HepG2 (cell line): ENCODE measurements around the gene ACP5. TPM values are rescaled to one million over a fixed set of nuclear protein-coding genes. Genes with fewer than 3 reads are reported as not detected.

ENCODE experiments used
- ATAC-seq: fragments of 200-7000 bp; cut with Tn5 transposase; 3 replicates; pipeline ENCODE4 v1.9.1; 2020; ENCODE audit warnings: mild to moderate bottlenecking, moderate library complexity
- BruUV-seq: library from RNA; stranded (reverse); fragments of 400-500 nt; replicated peaks from 2 replicates; lab custom pipeline; 2021; lab: Mats Ljungman, UMichigan
- CTCF ChIA-PET: fragments of 300-600 bp; formaldehyde crosslinking; extraction: SDS; loops from one replicate; lab custom pipeline; 2021; ENCODE audit warnings: low total read pairs, inconsistent platforms, low intra/inter-chr PET ratio; lab: Yijun Ruan, JAX
- POLR2A ChIA-PET: fragments of 350-600 bp; sonication (Branson Sonifier 250); formaldehyde crosslinking; loops from one replicate; lab custom pipeline; 2020; ENCODE audit warnings: antibody characterized with exemption, inconsistent platforms; lab: Yijun Ruan, JAX
- DNase-seq: peaks from one replicate; pipeline ENCODE4 v3.0.0-alpha.2; 2015; ENCODE audit warnings: low spot score
- FAIRE-seq: peaks from 3 replicates; lab custom pipeline; 2011; peaks lifted over from hg19 to GRCh38; lab: Jason Lieb, UNC
- H2AFZ ChIP-seq: one replicate; pipeline ENCODE4 v1.6.1; 2011; ENCODE audit warnings: low read length, inconsistent platforms
- H3K27ac ChIP-seq: fragments of 300-600 bp; 3 replicates; pipeline ENCODE4 v1.8.0; 2011; ENCODE audit warnings: mixed run types, mild to moderate bottlenecking, mixed read lengths, low read length, inconsistent platforms; ENCODE audit not compliant: insufficient read depth; ENCODE audit errors: extremely low read length
- H3K27me3 ChIP-seq, 2 experiments: fragments of 200-600 bp in 1 of 2; 2 replicates in 1 of 2; 3 replicates in 1 of 2; pipeline versions ENCODE4 v1.6.0 to v1.8.0; 2011; ENCODE audit warnings: low read length in 2 of 2, mild to moderate bottlenecking in 2 of 2, moderate library complexity in 2 of 2, inconsistent platforms in 1 of 2; ENCODE audit not compliant: insufficient read depth in 2 of 2, control insufficient read depth in 1 of 2
- H3K36me3 ChIP-seq, 2 experiments: fragments of 200-600 bp in 1 of 2; replicated peaks in 1 of 2; 2 replicates in 1 of 2; 3 replicates in 1 of 2; pipeline versions ENCODE4 v1.5.1 to v1.8.0; 2011; ENCODE audit warnings: low read length in 2 of 2, inconsistent platforms in 1 of 2; ENCODE audit not compliant: insufficient read depth in 2 of 2, control insufficient read depth in 1 of 2
- H3K4me1 ChIP-seq: 2 replicates; pipeline ENCODE4 v1.5.1; 2012; ENCODE audit warnings: low read length, inconsistent platforms; ENCODE audit not compliant: insufficient read depth
- H3K4me2 ChIP-seq: 2 replicates; pipeline ENCODE4 v1.6.0; 2011; ENCODE audit warnings: low read depth, low read length, inconsistent platforms
- H3K4me3 ChIP-seq, 3 experiments: fragments of 200-600 bp in 1 of 3; sonication (generic), shearing (Covaris generic) in 1 of 3; replicated peaks in 1 of 3; 2 replicates each; pipeline ENCODE4 v1.5.1; 2011 to 2016; ENCODE audit warnings: low read length in 3 of 3, inconsistent platforms in 2 of 3, low read depth in 2 of 3, mild to moderate bottlenecking in 2 of 3, control low read depth in 1 of 3, mixed read lengths in 1 of 3; ENCODE audit not compliant: insufficient read depth in 1 of 3
- H3K79me2 ChIP-seq: one replicate; pipeline ENCODE4 v1.6.1; 2011; ENCODE audit warnings: low read length, inconsistent platforms; ENCODE audit not compliant: insufficient read depth
- H3K9ac ChIP-seq: 2 replicates; pipeline ENCODE4 v1.6.0; 2011; ENCODE audit warnings: mild to moderate bottlenecking, low read depth, low read length, inconsistent platforms; ENCODE audit not compliant: insufficient read depth
- H3K9me3 ChIP-seq: 2 replicates; pipeline ENCODE4 v1.5.1; 2012; ENCODE audit warnings: mild to moderate bottlenecking, low read length
- H4K20me1 ChIP-seq: 2 replicates; pipeline ENCODE4 v1.6.0; 2011; ENCODE audit warnings: inconsistent platforms, mild to moderate bottlenecking, low read length, moderate library complexity; ENCODE audit not compliant: insufficient read depth
- HNRNPK ChIP-seq: fragments of 200-400 bp; formaldehyde crosslinking; IDR thresholded peaks from 2 replicates; pipeline ENCODE4 v1.6.1; 2018; ENCODE audit warnings: low read length, low read depth, moderate library complexity, mild to moderate bottlenecking; ENCODE audit not compliant: poor library complexity, severe bottlenecking
- KMT2B ChIP-seq: IDR thresholded peaks from 2 replicates; pipeline ENCODE4 v1.6.1; 2016; ENCODE audit warnings: missing genetic modification reagents, missing compliant biosample characterization
- NONO ChIP-seq, 2 experiments: fragments of 450-650 bp in 1 of 2; sonication (generic) in 1 of 2; formaldehyde crosslinking in 1 of 2; IDR thresholded peaks in 1 of 2; conservative IDR thresholded peaks in 1 of 2; 2 replicates each; pipeline versions ENCODE4 v1.6.1 to v1.8.0; 2017 to 2022; ENCODE audit warnings: mild to moderate bottlenecking in 1 of 2, missing genetic modification reagents in 1 of 2, moderate library complexity in 1 of 2
- PTBP1 ChIP-seq: fragments of 200-400 bp; formaldehyde crosslinking; IDR thresholded peaks from 2 replicates; pipeline ENCODE4 v1.6.1; 2018; ENCODE audit warnings: low read length, low read depth; ENCODE audit not compliant: poor library complexity, severe bottlenecking
- RARG ChIP-seq: sonication (generic); formaldehyde crosslinking; IDR thresholded peaks from 2 replicates; pipeline ENCODE4 v1.4.0; 2020; ENCODE audit warnings: low read depth, mild to moderate bottlenecking, missing genetic modification reagents
- TP53 ChIP-seq: sonication (generic); formaldehyde crosslinking; conservative IDR thresholded peaks from 2 replicates; pipeline ENCODE4 v1.4.0; 2020; ENCODE audit warnings: missing genetic modification reagents
- ZBTB7B ChIP-seq: sonication (generic); formaldehyde crosslinking; IDR thresholded peaks from 2 replicates; pipeline ENCODE4 v1.4.0; 2020; ENCODE audit warnings: missing genetic modification reagents
- ZNF34 ChIP-seq: sonication (generic); formaldehyde crosslinking; IDR thresholded peaks from 2 replicates; pipeline ENCODE4 v1.4.0; 2020; ENCODE audit warnings: mild to moderate bottlenecking, missing genetic modification reagents, borderline replicate concordance
- ZNF441 ChIP-seq: sonication (generic); formaldehyde crosslinking; IDR thresholded peaks from 2 replicates; pipeline ENCODE4 v1.7.0; 2021; ENCODE audit warnings: missing genetic modification reagents, borderline replicate concordance
- ZNF639 ChIP-seq: conservative IDR thresholded peaks from 2 replicates; pipeline ENCODE4 v1.6.1; 2018; ENCODE audit warnings: missing genetic modification reagents
- ZNF644 ChIP-seq: IDR thresholded peaks from 2 replicates; pipeline ENCODE4 v1.6.1; 2016; ENCODE audit warnings: low read depth
- WGBS: methylation state at CpG from one replicate; pipeline ENCODE4 v1.1.6; 2017; ENCODE audit warnings: low lambda C conversion rate; 5-methylcytosine and 5-hydroxymethylcytosine counted together
- in situ Hi-C: cut with HindIII; loops from 2 replicates; pipeline ENCODE4 v1.10.0; 2017; ENCODE audit warnings: low pct_unique_long_range_greater_than_20kb; ENCODE audit not compliant: extremely low pct_ligation_motif_present
- intact Hi-C: fragments of 100-400 bp; cut with micrococcal nuclease; formaldehyde crosslinking; loops from one replicate; pipeline ENCODE4 v1.10.0; 2022; ENCODE audit not compliant: unreplicated experiment
- polyA plus RNA-seq, 8 experiments: library from polyadenylated mRNA; depleted of rRNA in 3 of 8; stranded (reverse) in 7 of 8; unstranded in 1 of 8; fragments of >200 nt; fragmentation: Illumina TruSeq in 4 of 8; extraction: Trizol in 4 of 8; gene quantifications; 2 replicates each; pipeline versions ENCODE4 v1.2.1 to v1.2.3, GENCODE V29; 2011 to 2016; ENCODE audit warnings: low read depth in 4 of 8, missing spikeins in 1 of 8, mixed read lengths in 1 of 8; ENCODE audit not compliant: insufficient read depth in 1 of 8
- total RNA-seq, 5 experiments: library from RNA; depleted of rRNA; stranded (reverse); fragments of >200 nt; fragmentation: Illumina TruSeq; extraction: Trizol; gene quantifications; 2 replicates each; pipeline ENCODE4 v1.2.3, GENCODE V29; 2016; ENCODE audit warnings: low read depth in 1 of 5
- TF ChIP-seq, protein P1 (sequence below): IDR thresholded peaks from 2 replicates; pipeline ENCODE4 v1.4.0; 2020; ENCODE audit warnings: mild to moderate bottlenecking, missing genetic modification reagents

ACP5 gene
- total and polyA plus RNA-seq, 2 of the 13 experiments (the other 11 are each of a cell fraction or from before 2014, with no cell fraction given), result 1.3 to 6.7 TPM

DNA sequence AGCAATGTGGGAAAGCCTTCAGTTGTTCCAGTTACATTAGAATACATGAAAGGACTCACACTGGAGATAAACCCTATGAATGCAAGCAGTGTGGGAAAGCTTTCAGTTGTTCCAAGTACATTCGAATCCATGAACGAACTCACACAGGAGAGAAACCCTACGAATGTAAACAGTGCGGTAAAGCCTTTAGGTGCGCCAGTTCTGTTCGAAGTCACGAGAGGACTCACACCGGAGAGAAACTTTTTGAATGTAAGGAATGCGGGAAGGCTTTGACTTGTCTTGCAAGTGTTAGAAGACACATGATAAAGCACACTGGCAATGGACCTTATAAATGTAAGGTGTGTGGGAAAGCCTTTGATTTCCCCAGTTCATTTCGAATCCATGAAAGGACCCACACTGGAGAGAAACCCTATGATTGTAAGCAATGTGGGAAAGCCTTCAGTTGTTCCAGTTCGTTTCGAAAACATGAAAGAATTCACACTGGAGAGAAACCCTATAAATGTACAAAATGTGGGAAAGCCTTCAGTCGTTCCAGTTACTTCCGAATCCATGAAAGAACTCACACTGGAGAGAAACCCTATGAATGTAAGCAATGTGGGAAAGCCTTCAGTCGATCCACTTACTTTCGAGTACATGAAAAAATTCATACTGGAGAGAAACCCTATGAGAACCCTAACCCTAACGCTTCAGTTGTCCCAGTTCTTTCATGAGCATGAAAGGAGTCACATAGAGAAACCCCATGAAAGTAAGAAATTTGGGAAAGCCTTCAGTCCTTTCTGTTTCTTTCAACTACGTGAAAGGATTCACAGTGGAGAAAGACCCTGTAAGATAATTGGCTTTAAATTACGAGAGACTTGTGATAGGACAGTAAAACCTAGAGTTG, 40.0 kb upstream of the ACP5 start:
- TF ChIP-seq PTBP1 (no peak), ZNF644 (CRISPR knock-in tag) (no peak), KMT2B (no peak), ZNF34 (no peak), ZNF441 (no peak), ZNF639 (CRISPR knock-in tag) (no peak), RARG (CRISPR knock-in tag) (no peak), TP53 (CRISPR knock-in tag) (no peak), ZBTB7B (CRISPR knock-in tag) (no peak), NONO (IDR thresholded peaks at IDR 0.05) (no peak), NONO (CRISPR knock-in tag; conservative IDR thresholded peaks at IDR 0.05) (no peak), HNRNPK (no peak)
- TF ChIP-seq, protein P1, sequence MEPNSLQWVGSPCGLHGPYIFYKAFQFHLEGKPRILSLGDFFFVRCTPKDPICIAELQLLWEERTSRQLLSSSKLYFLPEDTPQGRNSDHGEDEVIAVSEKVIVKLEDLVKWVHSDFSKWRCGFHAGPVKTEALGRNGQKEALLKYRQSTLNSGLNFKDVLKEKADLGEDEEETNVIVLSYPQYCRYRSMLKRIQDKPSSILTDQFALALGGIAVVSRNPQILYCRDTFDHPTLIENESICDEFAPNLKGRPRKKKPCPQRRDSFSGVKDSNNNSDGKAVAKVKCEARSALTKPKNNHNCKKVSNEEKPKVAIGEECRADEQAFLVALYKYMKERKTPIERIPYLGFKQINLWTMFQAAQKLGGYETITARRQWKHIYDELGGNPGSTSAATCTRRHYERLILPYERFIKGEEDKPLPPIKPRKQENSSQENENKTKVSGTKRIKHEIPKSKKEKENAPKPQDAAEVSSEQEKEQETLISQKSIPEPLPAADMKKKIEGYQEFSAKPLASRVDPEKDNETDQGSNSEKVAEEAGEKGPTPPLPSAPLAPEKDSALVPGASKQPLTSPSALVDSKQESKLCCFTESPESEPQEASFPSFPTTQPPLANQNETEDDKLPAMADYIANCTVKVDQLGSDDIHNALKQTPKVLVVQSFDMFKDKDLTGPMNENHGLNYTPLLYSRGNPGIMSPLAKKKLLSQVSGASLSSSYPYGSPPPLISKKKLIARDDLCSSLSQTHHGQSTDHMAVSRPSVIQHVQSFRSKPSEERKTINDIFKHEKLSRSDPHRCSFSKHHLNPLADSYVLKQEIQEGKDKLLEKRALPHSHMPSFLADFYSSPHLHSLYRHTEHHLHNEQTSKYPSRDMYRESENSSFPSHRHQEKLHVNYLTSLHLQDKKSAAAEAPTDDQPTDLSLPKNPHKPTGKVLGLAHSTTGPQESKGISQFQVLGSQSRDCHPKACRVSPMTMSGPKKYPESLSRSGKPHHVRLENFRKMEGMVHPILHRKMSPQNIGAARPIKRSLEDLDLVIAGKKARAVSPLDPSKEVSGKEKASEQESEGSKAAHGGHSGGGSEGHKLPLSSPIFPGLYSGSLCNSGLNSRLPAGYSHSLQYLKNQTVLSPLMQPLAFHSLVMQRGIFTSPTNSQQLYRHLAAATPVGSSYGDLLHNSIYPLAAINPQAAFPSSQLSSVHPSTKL, result no peak
- Histone ChIP-seq H3K4me1 (peaks cover 4% of the 10 kb centered on the region; the same call in 1 of the 2 replicates), H3K4me2 (no peak overlapping the region), H3K9me3 (no peaks in the 10 kb centered on the region), H4K20me1 (no peaks in the 10 kb centered on the region; the same call in 1 of the 2 replicates), H2AFZ (no peak overlapping the region), H3K27ac (no peak overlapping the region), H3K4me3 (no peak overlapping the region), H3K27me3 (no peaks in the 10 kb centered on the region), H3K36me3 (peaks cover 13 to 46% of the 10 kb centered on the region in 2 experiments), H3K79me2 (no peaks in the 10 kb centered on the region), H3K9ac (no peak overlapping the region)
- in situ Hi-C loops (no loop called here), intact Hi-C loops (no loop called here)
- 96% methylated on average over 19 of the region's 19 CpGs for WGBS
- BruUV-seq, result TSS peak; percentile 31
- FAIRE-seq (no peak), DNase-seq (no peak), ATAC-seq (no peak)
- ChIA-PET CTCF (no interaction called here), POLR2A (no interaction called here)
